Hypothalamus (tissue), 51 donors: ENCODE data around the gene BAZ2A.

Experiments used
- DNase-seq, 51 donors: peaks; one replicate each; lab custom pipeline; 2025; lab: John Stamatoyannopoulos, UW

The BAZ2A gene

DNA sequence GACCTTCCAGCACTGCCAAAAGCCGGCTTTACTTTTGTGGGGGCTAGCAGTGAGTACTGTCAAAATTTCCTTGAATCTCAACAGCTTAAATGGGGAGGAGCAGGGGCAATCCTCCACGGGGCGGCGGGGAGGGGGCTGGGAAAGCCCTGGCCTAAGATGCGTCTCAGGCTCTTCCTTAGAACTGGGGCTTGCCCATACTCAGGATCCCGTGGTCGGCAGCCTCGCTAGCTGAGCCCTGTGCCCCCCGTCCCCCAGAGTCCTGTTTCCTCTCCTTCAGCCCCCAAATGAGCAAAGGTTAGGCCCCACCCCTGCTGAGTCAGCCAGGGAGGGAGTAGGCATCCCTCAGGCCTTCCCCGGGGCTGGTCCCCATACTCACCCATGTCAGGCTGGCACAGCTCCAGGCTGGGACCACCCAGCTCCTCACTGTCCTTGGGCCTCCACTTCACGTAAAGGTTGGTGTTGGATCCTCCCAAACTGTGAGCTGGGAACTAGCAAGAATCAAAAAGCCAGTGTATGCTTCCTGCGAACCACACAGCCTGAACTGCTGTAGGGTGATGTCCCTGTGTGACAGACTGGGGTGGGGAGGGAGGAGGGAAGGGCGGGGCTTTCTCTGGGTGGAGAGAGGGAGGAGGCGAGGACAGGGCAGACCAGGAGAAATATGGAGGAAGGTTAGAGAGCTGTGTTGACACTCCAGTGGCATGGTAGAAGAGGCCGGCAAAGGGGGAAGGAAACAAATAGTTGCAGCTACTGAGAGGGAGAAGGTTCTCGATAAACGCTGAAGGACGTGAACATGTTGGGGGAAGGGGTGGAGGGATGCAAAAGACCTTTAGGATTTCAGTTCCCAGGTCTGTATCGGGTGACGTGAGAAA, 5.9 kb upstream of the BAZ2A start:
- DNase-seq: peak; percentile 28 to 95 (median 75)

- DNase-seq: peak in 43 of 51 donors; percentile 17 to 75 (median 54)
Measured at GRCh38 chr12:56634837-56635791, 5.0 kb upstream of the BAZ2A start.

- DNase-seq: peak in 16 of 51 donors; percentile 3 to 59 (median 32)
Measured at GRCh38 chr12:56634242-56634836, 4.2 kb upstream of the BAZ2A start.

DNA sequence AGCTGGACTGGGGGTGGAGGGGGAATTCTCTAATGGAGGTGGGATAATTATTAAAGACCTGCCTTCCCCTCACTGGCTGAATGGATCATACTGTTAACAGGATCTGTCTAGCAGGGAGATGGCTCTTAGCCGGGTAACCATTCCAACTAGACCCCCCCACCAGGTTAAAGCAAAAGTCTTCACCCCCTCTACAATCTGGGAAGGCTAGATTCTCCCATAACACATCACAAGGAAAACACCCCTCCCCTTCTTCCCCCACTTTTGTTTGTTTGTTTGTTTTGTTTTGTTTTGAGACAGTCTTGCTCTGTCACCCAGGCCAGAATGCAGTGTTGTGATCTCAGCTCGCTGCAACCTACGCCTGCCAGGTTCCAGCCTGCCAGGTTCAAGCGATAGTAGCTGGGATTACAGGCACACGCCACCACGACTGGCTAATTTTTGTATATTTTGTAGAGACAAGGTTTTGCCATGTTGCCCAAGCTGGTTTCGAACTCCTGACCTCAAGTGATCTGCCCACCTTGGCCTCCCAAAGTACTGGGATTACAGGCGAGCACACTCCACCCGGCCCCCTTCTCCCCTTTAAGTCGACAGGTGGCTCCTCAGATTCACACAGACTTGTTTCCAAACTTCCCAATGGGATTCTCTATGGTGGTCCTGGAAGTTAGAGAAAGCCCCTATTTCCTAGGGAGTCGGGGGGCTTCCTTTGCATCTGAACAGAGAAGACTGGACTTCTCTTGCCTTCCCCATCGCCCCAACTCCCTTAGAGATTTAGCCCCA, 3.5 kb upstream of the BAZ2A start:
- DNase-seq: peak in 2 of 51 donors; percentile 14 to 25

DNA sequence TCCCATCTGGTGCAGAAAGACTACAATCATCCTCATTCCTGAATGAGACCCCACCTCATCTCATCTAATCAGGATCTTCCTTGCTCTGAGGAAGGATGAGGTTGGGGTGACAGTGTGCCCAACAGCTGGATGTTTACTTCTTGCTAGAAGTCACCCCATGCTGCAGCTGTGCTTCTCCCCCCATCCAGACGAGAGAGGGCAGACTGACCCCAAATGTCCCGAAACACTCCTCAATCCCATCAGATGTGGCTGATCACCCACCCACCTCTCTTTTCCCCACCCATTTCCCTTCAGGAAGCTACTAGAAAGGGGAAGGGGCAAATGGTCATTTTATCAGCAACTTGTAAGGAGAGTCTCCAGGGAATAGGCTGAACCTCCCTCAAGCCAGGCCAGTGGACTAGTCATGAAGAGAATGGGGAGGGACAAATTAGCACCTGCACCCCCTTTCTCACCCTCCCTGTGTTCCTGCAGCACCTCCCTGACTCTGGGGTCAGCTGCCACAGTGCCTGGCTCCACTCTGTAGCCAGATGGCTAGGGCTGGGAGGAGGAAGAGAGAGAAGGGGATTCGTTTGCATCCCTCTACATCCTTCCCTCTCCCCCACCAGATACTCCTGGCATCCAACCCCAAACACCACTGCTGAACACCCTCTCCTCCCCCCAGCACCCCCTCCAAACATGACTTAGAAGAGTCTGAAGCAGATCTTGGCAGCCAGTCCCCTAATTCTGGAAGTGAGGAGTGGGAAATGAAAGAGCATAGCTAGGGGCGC, 2.8 kb upstream of the BAZ2A start:
- DNase-seq: peak in 2 of 51 donors; percentile 1 to 20

DNA sequence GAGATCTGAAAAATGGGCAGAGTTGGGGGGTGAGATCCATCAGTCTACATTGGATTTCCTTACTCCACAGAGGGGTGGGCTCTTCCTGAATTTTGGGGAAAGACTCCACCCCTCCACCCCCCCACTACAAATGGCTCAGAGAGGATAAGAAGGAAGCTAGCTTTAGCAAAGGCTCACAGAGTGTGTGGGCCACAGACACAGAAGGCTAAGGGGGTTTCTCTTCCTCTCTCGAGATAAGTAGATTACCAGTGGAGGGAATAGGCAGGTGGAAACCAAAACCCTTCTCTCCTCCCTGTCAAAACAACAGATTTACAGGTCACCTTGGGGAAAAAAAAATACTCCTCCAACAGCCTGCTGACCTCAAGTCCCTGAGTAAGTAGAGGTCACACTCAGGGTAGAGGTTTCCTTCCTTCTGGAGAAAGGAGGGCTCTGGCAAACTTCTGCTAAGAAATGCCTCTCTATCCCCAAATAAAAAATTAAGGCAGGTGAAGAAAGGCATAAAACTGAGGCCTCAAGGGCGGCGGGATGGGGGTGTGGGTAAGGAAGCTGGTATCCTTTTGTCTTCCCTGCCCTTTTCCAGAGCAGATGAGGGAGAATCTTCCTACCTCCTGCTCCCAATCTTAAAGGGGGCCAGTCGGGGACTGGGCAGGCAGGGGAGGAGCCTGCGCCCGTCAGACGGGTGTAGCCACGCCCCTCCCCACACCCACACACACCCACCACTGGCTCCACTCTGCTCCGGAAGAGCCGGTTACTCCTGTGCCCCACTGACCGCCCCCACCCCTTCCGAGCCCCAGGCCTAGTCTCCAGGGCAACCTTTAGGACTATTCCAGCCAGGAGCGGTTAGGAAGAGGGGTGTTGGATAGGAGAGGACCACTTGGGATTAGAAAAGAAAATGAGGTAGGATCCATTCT, 1.9 kb upstream of the BAZ2A start:
- peak in 36 of 51 donors; percentile 3 to 74 (median 22) for DNase-seq

DNA sequence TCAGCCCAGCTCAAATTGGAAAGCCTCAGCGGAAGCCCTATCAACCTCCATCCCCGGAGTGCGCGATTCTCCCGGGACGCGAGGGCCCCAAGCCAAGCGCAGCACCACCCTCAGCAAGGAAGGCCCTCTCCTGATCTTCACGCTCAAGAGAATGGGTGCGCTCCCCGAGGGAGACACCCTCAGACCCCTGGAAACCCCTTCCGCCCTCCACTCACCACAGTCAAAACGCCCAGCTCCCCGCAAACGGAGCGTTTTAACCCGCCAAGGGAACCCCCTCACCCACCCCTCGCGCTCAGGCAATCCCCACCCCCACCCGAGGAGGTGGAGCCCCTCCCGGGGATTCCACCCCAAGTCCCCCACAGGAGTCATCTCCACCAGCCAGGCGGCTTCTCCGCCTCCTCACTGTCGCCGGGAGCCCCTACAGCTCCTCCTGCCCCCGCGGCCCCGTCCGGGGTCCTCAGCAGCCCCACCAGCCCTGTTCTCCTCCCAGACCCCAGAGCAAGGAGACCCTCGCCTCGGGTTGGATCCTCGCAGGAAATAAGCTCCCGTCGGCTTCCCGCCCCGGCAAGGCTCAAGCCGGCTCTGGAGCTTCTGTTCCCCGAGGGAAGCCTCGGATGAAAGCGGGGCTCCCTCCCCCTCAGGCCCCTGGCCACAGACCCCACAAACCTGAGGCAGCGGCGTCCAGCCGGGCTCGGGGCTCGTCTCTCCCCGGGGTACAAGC, 507 bp downstream of the BAZ2A start:
- DNase-seq: peak in 30 of 51 donors; percentile 11 to 85 (median 36)

DNA sequence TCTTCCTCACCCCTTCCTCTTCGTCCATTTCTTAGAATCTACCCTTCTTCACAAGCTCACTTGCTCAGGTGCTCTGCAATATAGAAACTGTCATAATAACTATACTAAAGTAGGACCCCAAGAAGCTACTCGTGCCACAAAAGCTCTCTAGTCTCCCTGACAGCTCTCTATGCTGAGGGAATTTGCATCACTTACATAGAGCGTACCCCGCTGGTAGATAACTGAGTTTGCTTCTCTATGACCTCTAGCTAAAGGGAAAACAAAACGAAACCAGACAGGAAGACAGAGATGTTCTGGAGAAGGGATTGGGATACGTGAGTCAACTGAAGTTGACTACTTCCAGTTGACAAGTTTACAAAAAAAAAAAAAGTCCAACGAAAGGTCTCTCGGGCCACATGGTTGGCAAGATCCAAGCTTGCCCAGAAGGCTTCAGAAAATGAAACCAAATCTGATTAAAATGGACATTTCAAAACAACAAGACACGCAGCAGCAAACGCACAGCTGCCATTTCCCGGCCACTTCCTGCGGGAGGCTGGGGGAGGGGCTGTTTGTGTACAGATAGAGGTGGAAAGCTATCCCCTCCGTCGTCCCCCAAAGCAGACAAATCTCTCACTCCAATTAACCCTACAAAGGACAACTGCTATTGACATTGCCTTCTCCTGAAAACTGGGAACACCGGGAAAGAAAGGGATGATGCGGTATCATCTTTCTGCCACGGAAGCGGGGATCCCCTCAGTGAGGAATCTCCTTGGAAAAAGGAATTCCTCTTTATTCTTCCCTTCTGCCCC, 1.3 kb downstream of the BAZ2A start:
- peak in 42 of 51 donors; percentile 6 to 78 (median 37) for DNase-seq

- no peak for DNase-seq
Measured at GRCh38 chr12:56626701-56627100, 3.4 kb downstream of the BAZ2A start.

- no peak for DNase-seq
Measured at GRCh38 chr12:56622535-56622934, 7.6 kb downstream of the BAZ2A start.

DNA sequence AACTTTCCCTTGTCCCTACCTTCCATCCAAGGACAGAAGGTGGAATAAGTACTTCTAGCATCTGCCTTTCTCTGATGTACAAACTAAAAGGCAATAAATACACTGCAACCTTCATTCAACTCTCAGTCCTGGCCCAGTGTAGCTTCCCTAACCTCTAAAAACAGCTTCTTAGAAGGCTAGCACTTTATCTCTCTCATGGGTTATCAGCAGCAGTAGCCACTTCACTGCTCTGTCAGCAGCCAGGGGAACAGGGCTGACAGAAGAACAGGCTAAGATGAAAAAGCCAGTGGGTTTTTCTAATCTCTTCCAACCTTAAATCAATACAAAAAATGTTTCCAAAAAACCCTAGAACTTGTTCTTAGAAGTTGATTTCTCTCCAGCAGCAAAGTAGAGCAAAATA, 13.2 kb downstream of the BAZ2A start:
- DNase-seq: no peak

GRCh38 chr12:56616244-56616643, 13.9 kb downstream of the BAZ2A start:
- no peak for DNase-seq

DNA sequence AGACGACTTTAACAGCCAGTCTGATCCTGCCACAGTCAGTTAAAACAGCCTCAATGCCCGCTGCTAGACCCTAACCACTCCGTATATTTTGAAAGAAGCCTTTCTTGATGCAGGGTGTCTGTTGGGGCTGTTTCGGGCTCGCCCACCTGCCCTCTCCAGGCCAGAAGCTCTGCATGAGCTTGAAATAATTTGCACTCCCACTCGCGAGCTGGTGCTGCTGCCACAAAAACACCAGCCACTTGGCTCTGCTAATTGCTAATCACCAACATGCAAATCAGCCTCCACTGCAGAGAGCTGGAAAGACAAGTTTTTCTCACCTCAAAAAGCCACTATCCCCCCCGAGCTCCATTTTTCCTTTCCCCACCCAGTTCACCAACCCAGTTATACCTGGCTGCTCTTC, 15.5 kb downstream of the BAZ2A start:
- DNase-seq: peak in 2 of 51 donors; percentile 12 to 29

DNA sequence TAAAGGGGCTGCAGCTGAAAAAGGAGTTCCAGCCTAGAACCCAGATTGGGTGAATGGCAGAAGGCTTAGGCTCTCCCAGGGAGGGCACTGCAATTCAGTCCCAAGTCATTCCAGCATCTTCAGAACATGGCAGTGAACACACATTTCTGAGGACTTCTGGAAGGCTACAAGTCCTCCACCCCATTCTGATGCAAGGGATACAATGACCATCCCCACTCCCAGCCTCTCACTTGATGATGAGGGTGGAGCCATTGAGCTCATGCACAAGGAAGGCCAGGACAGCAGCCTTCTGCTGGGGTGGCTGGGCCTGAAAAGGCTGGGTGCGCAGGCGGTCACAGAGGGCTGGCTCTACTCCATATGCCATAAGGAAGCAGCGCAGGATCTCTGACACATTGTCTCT, 25.8 kb downstream of the BAZ2A start:
- DNase-seq: no peak

DNA sequence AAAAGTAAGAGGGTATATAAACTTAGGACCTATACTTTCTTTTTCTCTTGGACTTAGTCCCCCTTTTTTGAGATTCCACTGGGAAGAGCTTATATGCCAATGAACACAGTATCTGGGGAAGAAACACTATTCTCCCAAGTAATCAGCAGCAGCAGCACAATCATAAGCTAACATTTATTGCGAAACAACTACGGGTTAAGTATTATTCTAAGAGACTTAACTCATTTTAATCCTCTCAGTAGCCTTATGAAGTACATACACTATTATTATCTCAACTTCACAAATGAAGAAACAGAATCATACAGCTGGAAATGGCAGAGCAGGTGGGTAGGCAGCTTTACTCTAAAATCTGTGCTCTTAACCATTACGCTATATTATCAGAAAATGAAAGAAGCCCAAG, 27.9 kb downstream of the BAZ2A start:
- no peak for DNase-seq

- no peak for DNase-seq
Measured at GRCh38 chr12:56601503-56601902, 28.6 kb downstream of the BAZ2A start.

DNA sequence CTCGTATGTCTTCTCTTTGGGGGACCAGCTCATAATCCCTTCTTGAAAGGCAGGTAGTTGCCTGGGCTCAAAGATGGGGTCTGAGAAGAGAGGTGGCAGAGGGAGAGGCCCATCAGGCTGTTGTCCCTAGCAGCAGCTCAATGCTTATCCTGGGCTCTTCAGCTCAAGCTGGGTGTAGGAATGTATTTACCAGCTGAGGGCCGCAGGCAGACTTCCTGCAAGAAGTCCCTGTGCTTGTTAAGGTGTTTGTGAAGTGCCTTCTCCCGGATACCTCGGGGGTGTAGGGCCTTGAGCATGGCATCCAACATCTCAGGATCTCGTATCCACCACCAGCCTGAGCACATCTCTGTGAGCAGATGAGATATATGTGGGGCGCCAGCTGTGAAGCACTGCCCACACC, 29.4 kb downstream of the BAZ2A start:
- no peak for DNase-seq
